ENCODE data around the gene RAD51C.

Gene RAD51C

DNA sequence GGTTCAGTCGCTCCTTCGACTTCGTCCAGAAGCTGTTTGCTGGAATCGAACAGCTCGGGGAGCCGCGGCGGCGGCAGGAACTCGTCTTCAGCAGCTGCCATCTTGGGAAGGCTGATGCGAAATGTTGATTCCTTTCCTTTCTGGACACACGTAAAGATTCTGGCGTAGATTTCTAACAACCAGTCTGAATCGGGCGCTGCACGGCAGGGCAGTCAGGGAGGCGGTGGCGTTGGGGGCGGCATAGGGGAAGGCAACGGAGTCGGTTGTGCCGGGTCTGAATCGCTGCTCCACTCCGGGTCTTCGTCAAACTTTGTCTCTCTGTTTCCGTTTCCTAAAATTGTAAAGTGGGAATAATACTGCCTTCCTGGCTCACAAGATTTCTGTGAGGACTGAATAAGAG, 30.9 kb upstream of the RAD51C start:
- TF ChIP-seq, protein P1, sequence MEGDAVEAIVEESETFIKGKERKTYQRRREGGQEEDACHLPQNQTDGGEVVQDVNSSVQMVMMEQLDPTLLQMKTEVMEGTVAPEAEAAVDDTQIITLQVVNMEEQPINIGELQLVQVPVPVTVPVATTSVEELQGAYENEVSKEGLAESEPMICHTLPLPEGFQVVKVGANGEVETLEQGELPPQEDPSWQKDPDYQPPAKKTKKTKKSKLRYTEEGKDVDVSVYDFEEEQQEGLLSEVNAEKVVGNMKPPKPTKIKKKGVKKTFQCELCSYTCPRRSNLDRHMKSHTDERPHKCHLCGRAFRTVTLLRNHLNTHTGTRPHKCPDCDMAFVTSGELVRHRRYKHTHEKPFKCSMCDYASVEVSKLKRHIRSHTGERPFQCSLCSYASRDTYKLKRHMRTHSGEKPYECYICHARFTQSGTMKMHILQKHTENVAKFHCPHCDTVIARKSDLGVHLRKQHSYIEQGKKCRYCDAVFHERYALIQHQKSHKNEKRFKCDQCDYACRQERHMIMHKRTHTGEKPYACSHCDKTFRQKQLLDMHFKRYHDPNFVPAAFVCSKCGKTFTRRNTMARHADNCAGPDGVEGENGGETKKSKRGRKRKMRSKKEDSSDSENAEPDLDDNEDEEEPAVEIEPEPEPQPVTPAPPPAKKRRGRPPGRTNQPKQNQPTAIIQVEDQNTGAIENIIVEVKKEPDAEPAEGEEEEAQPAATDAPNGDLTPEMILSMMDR (IDR thresholded peaks at IDR 0.05; ENCODE audit: low read length, missing control alignments): no peak
- no peak overlapping the region for H3K4me3 ChIP-seq (replicated peaks; ENCODE audit: low read depth, low read length)
- no peak for DNase-seq (ENCODE audit: low read depth)

DNA sequence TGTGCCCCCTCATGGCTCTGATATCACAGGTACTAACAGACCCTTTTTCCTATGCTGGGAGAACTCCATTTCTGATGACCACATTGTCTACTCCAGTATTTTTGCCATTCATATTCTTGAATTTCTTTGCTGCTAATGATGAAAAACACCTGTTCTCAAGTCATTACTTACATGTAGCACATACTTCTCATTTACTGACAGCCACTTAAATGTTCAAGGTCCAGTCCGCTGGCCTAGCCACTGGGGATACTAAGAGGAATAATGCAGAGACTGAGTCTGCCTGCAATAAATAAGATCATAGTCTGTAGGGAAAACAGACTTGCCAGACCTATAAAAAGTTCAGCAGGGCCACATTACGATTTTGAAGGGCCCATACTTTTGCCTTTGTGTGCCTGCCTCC, 28.1 kb upstream of the RAD51C start:
- no peak for DNase-seq (ENCODE audit: low read depth)
- H3K4me3 ChIP-seq (replicated peaks; ENCODE audit: low read depth, low read length): no peak overlapping the region
- TF ChIP-seq, protein P1 (IDR thresholded peaks at IDR 0.05; ENCODE audit: low read length, missing control alignments): no peak

DNA sequence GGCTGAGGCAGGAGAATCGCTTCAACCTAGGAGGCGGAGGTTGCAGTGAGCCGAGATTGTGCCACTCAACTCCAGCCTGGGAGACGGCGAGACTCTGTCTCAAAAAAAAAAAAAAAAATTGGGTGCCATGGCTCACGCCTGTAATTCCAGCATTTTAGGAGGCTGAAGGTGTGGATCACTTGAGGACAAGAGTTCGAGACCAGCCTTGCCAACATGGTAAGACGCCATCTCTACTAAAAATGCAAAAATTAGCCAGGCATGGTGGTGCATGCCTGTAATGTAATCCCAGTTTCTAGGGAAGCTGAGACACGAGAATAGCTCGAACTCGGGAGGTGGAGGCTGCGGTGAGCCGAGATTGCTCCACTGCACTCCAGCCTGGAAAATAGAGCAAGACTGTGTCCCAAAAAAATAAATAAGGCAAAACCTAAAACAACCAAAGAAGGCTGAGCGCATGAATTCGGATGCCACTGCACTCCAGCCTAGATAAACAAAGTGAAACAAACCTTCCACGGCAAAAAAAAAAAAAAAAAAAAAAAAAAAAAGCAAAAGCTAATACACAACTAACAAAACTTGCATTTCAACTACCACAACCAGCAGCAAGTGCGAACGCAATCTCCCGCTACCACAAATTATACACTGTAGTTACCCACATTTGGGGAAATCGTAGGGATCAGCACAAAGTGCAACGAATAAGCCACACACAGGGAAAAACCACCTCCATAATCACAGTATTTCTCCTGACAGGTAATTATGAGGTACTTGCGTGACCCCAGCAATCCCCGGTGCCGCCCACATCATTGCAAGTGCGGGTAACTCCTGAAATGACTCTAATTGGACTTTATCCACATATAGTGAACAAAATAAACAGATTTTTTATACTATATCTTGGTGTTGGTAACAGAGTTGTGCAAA, 26.2 kb upstream of the RAD51C start:
- no peak for DNase-seq (ENCODE audit: low read depth)
- TF ChIP-seq, protein P1 (IDR thresholded peaks at IDR 0.05; ENCODE audit: low read length, missing control alignments): no peak
- no peak overlapping the region for H3K4me3 ChIP-seq (replicated peaks; ENCODE audit: low read depth, low read length)

DNA sequence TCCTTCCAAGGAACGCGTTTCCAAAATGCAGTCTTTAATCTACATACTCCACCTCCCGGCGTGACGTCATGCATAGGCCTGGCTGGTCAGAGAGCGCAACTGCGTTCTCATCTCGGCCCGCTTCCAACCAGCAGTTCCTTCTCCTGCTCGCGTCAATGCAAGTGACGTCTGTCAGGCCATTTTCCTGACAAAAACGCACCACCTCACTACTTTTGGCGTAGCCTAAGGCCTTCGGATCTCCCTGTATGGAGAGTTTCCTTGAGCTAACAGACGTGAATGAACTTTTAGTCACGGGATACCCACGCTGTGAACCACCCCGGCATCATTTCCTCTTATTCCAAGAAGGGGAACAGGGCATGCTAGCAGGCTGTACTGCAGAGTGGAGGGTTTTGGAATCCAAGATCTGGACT, 25.5 kb upstream of the RAD51C start:
- TF ChIP-seq, protein P1 (IDR thresholded peaks at IDR 0.05; ENCODE audit: low read length, missing control alignments): no peak
- DNase-seq (ENCODE audit: low read depth): peak; percentile 95
- H3K4me3 ChIP-seq (replicated peaks; ENCODE audit: low read depth, low read length): no peak overlapping the region

DNA sequence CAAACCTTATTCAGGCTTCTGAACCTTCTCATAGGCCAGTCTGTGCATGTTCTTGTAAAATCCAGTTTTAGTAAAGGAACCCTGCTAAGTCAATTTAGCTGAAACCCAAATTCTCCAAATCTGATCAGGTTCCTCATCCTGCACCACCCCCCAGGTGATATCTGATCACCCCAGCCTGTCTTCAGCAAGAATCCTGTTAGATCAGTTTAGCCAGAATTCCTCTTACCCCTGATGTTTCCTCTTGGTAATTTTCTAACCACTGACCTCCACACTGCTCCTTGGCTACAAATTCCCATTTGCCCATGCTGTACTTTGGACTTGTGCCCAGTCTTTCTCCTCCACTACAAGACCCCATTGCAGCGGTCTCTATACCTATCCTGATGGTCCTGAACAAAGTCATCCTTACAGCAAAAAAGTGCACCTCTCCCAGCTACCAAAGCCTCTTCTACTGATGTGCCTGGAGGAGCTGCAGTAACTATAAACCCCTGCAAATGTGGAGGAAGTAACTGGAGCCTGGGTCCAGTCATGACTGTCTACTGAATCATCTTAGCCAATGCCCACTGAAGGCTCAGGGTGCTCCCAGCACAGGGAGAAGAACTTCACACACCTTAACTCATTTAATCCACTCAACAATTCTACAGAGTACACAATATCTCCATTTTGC, 24.3 kb upstream of the RAD51C start:
- no peak for DNase-seq (ENCODE audit: low read depth)
- no peak overlapping the region for H3K4me3 ChIP-seq (replicated peaks; ENCODE audit: low read depth, low read length)
- TF ChIP-seq, protein P1 (IDR thresholded peaks at IDR 0.05; ENCODE audit: low read length, missing control alignments): no peak

DNA sequence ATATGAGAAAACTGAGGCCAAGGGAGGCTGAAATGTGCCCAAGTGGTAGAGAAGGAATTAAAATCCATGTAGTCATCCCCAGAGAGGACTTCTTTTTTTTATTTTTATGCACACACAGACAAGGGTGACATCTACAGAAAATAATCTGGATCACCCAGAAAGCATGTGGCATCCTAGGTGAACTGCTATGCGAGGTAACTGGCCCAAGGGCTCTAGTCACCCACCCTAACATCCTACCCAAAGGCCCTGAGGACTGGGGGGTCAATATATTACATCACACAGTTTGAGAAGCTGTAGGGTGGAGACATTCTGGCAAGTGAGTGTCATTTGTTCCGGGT, 23.8 kb upstream of the RAD51C start:
- no peak overlapping the region for H3K4me3 ChIP-seq (replicated peaks; ENCODE audit: low read depth, low read length)
- TF ChIP-seq, protein P1 (IDR thresholded peaks at IDR 0.05; ENCODE audit: low read length, missing control alignments): no peak
- DNase-seq (ENCODE audit: low read depth): no peak

Measured in fibroblast of pulmonary artery (primary cell).